ENCODE data around the gene SLC27A1.

DNA sequence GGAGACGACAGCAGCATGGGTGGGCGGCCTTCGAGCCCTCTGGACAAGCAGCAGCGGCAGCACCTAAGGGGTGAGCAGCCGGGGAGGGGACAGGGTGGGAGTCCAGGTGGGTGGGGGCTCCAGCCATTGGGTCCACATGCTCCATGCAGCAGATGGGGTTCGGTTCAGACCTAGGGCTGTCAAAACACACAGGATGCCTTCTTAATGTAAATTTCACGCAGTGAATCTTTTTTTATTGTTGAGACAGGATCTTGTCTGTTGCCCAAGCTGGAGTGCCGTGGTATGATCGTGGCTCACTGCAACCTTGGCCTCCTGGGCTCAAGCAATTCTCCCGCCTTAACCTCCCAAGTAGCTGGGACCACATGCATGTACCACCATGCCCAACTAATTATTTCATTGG is 57.0 kb downstream of the SLC27A1 start:
- TF ChIP-seq CTCF (IDR thresholded peaks at IDR 0.05) (no peak), POLR2A (IDR thresholded peaks at IDR 0.05) (no peak)
